H1 (cell line): ENCODE results near the gene VSTM2L. TPM values are rescaled to one million over a fixed set of nuclear protein-coding genes. Genes with fewer than 3 reads are reported as not detected.

Experiments used
- CTCF ChIA-PET: fragments of 300-600 bp; sonication (Branson Sonifier 250); formaldehyde crosslinking; loops from one replicate; lab custom pipeline; 2021; ENCODE audit not compliant: partially characterized antibody; lab: Charles Lee
- POLR2A ChIA-PET: fragments of 300-600 bp; sonication (Branson Sonifier 250); formaldehyde crosslinking; loops from one replicate; lab custom pipeline; 2021; ENCODE audit warnings: inconsistent platforms; ENCODE audit not compliant: partially characterized antibody; lab: Charles Lee
- DNase-seq, 2 experiments: peaks; one replicate each; pipeline versions ENCODE4 v3.0.0 to v3.0.0-alpha.2; 2010 to 2022; ENCODE audit warnings: low spot score in 2 of 2, low read depth in 1 of 2, mixed read lengths in 1 of 2
- FAIRE-seq: peaks from 2 replicates; lab custom pipeline; 2011; peaks lifted over from hg19 to GRCh38; lab: Jason Lieb, UNC
- H2AFZ ChIP-seq: 2 replicates; pipeline ENCODE4 v1.8.1; 2012; ENCODE audit warnings: low read length, inconsistent platforms
- H2AK5ac ChIP-seq: 2 replicates; pipeline ENCODE4 v1.6.1; 2013; ENCODE audit warnings: low read depth, low read length
- H2BK120ac ChIP-seq: replicated peaks from 2 replicates; pipeline ENCODE3; 2013; ENCODE audit warnings: low read depth, low read length, inconsistent platforms
- H2BK12ac ChIP-seq: 2 replicates; pipeline ENCODE4 v1.6.1; 2013; ENCODE audit warnings: low read depth, low read length
- H2BK15ac ChIP-seq: 2 replicates; pipeline ENCODE4 v1.6.1; 2013; ENCODE audit warnings: low read length
- H2BK20ac ChIP-seq: 2 replicates; pipeline ENCODE4 v1.6.1; 2013; ENCODE audit warnings: low read length
- H2BK5ac ChIP-seq: 2 replicates; pipeline ENCODE4 v1.6.1; 2013; ENCODE audit warnings: low read depth, low read length
- H3K14ac ChIP-seq: 2 replicates; pipeline ENCODE4 v1.6.1; 2013; ENCODE audit warnings: inconsistent platforms; ENCODE audit not compliant: insufficient read length
- H3K18ac ChIP-seq: 2 replicates; pipeline ENCODE4 v1.6.1; 2013; ENCODE audit warnings: low read length; ENCODE audit errors: extremely low read depth
- H3K23ac ChIP-seq: 2 replicates; pipeline ENCODE4 v1.6.1; 2013; ENCODE audit warnings: inconsistent platforms; ENCODE audit not compliant: insufficient read length
- H3K23me2 ChIP-seq: 2 replicates; pipeline ENCODE4 v1.6.1; 2013; ENCODE audit warnings: low read depth, low read length
- H3K27ac ChIP-seq: 2 replicates; pipeline ENCODE4 v1.6.1; 2011; ENCODE audit warnings: low read depth, low read length, inconsistent platforms
- H3K27me3 ChIP-seq, 4 experiments: replicated peaks in 1 of 4; 1 replicate in 1 of 4; 2 replicates in 3 of 4; pipeline versions ENCODE4 v1.6.1 to v1.8.1; 2011 to 2013; ENCODE audit warnings: low read length in 3 of 4, mild to moderate bottlenecking in 3 of 4, inconsistent platforms in 2 of 4, mixed read lengths in 2 of 4, moderate library complexity in 1 of 4; ENCODE audit not compliant: control insufficient read depth in 3 of 4, insufficient read depth in 3 of 4; ENCODE audit errors: extremely low read depth in 1 of 4
- H3K36me3 ChIP-seq, 4 experiments: 2 replicates each; pipeline versions ENCODE4 v1.6.1 to v1.8.1; 2011 to 2013; ENCODE audit warnings: mild to moderate bottlenecking in 4 of 4, low read length in 3 of 4, moderate library complexity in 2 of 4, control low read depth in 1 of 4, inconsistent platforms in 1 of 4; ENCODE audit not compliant: insufficient read depth in 4 of 4, control insufficient read depth in 2 of 4
- H3K4ac ChIP-seq: replicated peaks from 2 replicates; pipeline ENCODE3; 2013; ENCODE audit warnings: low read length, low read depth, mixed read lengths, inconsistent platforms; ENCODE audit not compliant: insufficient read length
- H3K4me1 ChIP-seq, 4 experiments: replicated peaks in 1 of 4; 1 replicate in 1 of 4; 2 replicates in 3 of 4; pipeline versions ENCODE4 v1.6.1 to v1.8.1; 2011 to 2013; ENCODE audit warnings: low read length in 3 of 4, inconsistent platforms in 2 of 4, mixed read lengths in 1 of 4; ENCODE audit not compliant: insufficient read depth in 4 of 4, control insufficient read depth in 3 of 4
- H3K4me2 ChIP-seq, 2 experiments: 2 replicates each; pipeline versions ENCODE4 v1.6.1 to v1.8.1; 2011 to 2013; ENCODE audit warnings: low read depth in 2 of 2, low read length in 2 of 2, control low read depth in 1 of 2, inconsistent platforms in 1 of 2, mild to moderate bottlenecking in 1 of 2; ENCODE audit not compliant: insufficient read depth in 1 of 2
- H3K4me3 ChIP-seq, 4 experiments: fragments of 200-600, 300-600 bp in 1 of 4; sonication (generic), shearing (Covaris generic), sonication (Bioruptor Twin) in 1 of 4; 2 replicates each; pipeline versions ENCODE4 v1.5.1 to v1.8.1; 2011 to 2016; ENCODE audit warnings: low read length in 4 of 4, low read depth in 3 of 4, control low read depth in 2 of 4, inconsistent platforms in 2 of 4, mild to moderate bottlenecking in 2 of 4, mixed read lengths in 1 of 4, moderate library complexity in 1 of 4; ENCODE audit not compliant: insufficient read depth in 2 of 4; ENCODE audit errors: extremely low read depth in 1 of 4
- H3K56ac ChIP-seq: replicated peaks from 2 replicates; pipeline ENCODE3; 2013; ENCODE audit warnings: low read depth, mild to moderate bottlenecking, mixed read lengths, low read length, inconsistent platforms; ENCODE audit not compliant: insufficient read length
- H3K79me1 ChIP-seq: 2 replicates; pipeline ENCODE4 v1.6.1; 2013; ENCODE audit warnings: low read depth, low read length, control low read depth
- H3K79me2 ChIP-seq, 2 experiments: 2 replicates each; pipeline versions ENCODE4 v1.6.1 to v1.8.1; 2012 to 2013; ENCODE audit warnings: low read length in 2 of 2, mild to moderate bottlenecking in 2 of 2, inconsistent platforms in 1 of 2; ENCODE audit not compliant: insufficient read depth in 2 of 2, control insufficient read depth in 1 of 2
- H3K9ac ChIP-seq, 4 experiments: replicated peaks in 1 of 4; 1 replicate in 1 of 4; 2 replicates in 3 of 4; pipeline versions ENCODE4 v1.6.1 to v1.8.1; 2011 to 2013; ENCODE audit warnings: low read depth in 3 of 4, low read length in 3 of 4, control low read depth in 2 of 4, mild to moderate bottlenecking in 2 of 4, moderate library complexity in 2 of 4, inconsistent platforms in 1 of 4; ENCODE audit errors: extremely low read depth in 1 of 4
- H3K9me3 ChIP-seq, 2 experiments: 2 replicates each; pipeline versions ENCODE4 v1.6.1 to v1.8.1; 2012 to 2013; ENCODE audit warnings: mild to moderate bottlenecking in 2 of 2, moderate library complexity in 2 of 2, control low read depth in 1 of 2, inconsistent platforms in 1 of 2, low read depth in 1 of 2, low read length in 1 of 2, mixed read lengths in 1 of 2; ENCODE audit not compliant: insufficient read depth in 2 of 2
- H4K20me1 ChIP-seq, 2 experiments: replicated peaks in 1 of 2; 2 replicates each; pipeline versions ENCODE3 to v1.8.1; 2011 to 2013; ENCODE audit warnings: inconsistent platforms in 2 of 2, low read length in 2 of 2, mild to moderate bottlenecking in 1 of 2; ENCODE audit not compliant: insufficient read depth in 2 of 2, control insufficient read depth in 1 of 2
- H4K5ac ChIP-seq: 2 replicates; pipeline ENCODE4 v1.6.1; 2013; ENCODE audit warnings: low read length, low read depth, mixed read lengths, inconsistent platforms; ENCODE audit not compliant: insufficient read length
- H4K8ac ChIP-seq: 2 replicates; pipeline ENCODE4 v1.8.0; 2013; ENCODE audit warnings: mild to moderate bottlenecking, moderate library complexity, low read length, inconsistent platforms; ENCODE audit not compliant: insufficient read depth; ENCODE audit errors: extremely low read depth
- H4K91ac ChIP-seq: replicated peaks from 2 replicates; pipeline ENCODE3; 2013; ENCODE audit warnings: low read length, mixed read lengths, inconsistent platforms; ENCODE audit not compliant: insufficient read length
- CBX5 ChIP-seq: fragments of 300-800, 300-1000 bp; sonication (generic); IDR thresholded peaks from 2 replicates; pipeline ENCODE4 v1.7.1; 2016; ENCODE audit warnings: antibody characterized with exemption, low read length, low read depth
- CREB1 ChIP-seq: IDR thresholded peaks from 2 replicates; pipeline ENCODE4 v1.6.1; 2012; ENCODE audit warnings: inconsistent platforms
- CTBP2 ChIP-seq: IDR thresholded peaks from 2 replicates; pipeline ENCODE4 v1.7.0; 2011; ENCODE audit warnings: borderline replicate concordance, mild to moderate bottlenecking, moderate library complexity, mixed read lengths, low read length; ENCODE audit not compliant: insufficient read depth, insufficient read length
- EGR1 ChIP-seq: IDR thresholded peaks from 2 replicates; pipeline ENCODE4 v1.6.1; 2011; ENCODE audit warnings: low read depth, low read length, borderline replicate concordance
- PHF8 ChIP-seq: fragments of 200-600 bp; sonication (generic); conservative IDR thresholded peaks from 2 replicates; pipeline ENCODE4 v1.7.1; 2012; ENCODE audit warnings: low read depth, mild to moderate bottlenecking, inconsistent platforms, low read length, moderate library complexity
- RAD21 ChIP-seq, 2 experiments: IDR thresholded peaks in 1 of 2; conservative IDR thresholded peaks in 1 of 2; 2 replicates each; pipeline ENCODE4 v1.6.1; 2011; ENCODE audit warnings: low read depth in 2 of 2, low read length in 2 of 2, improper control_type of control experiment in 1 of 2, inconsistent platforms in 1 of 2, mild to moderate bottlenecking in 1 of 2, moderate library complexity in 1 of 2
- RNF2 ChIP-seq: fragments of 200-900, 300-1000 bp; sonication (generic); IDR thresholded peaks from 2 replicates; pipeline ENCODE4 v1.7.1; 2016; ENCODE audit warnings: borderline replicate concordance, low read depth, mild to moderate bottlenecking, antibody characterized with exemption, low read length; ENCODE audit not compliant: poor library complexity, severe bottlenecking; ENCODE audit errors: missing control alignments
- SIRT6 ChIP-seq: IDR thresholded peaks from one replicate; pipeline ENCODE4 v1.7.1; 2012; ENCODE audit warnings: low read length, inconsistent platforms
- SP1 ChIP-seq: IDR thresholded peaks from 2 replicates; pipeline ENCODE4 v1.6.1; 2011; ENCODE audit warnings: low read depth, low read length
- WGBS, 2 experiments: shearing (Covaris generic) in 1 of 2; methylation state at CpG; one replicate each; pipeline versions ENCODE4 v1.1.6 to v1.1.7; 2013 to 2015; ENCODE audit warnings: low lambda C conversion rate in 2 of 2, mixed read lengths in 2 of 2, inconsistent platforms in 1 of 2, low coverage in 1 of 2, missing lambda C conversion rate in 1 of 2; ENCODE audit not compliant: insufficient replicate concordance in 2 of 2, insufficient coverage in 1 of 2, insufficient read length in 1 of 2; ENCODE audit errors: extremely low coverage in 1 of 2, missing lambda C conversion rate in 1 of 2; 5-methylcytosine and 5-hydroxymethylcytosine counted together
- polyA plus RNA-seq, 7 experiments: library from polyadenylated mRNA; depleted of rRNA in 3 of 7; stranded (reverse) in 5 of 7; unstranded in 2 of 7; fragments of >200 nt in 5 of 7; fragments of 200-250 nt in 2 of 7; gene quantifications; 1 replicate in 5 of 7; 2 replicates in 1 of 7; 4 replicates in 1 of 7; pipeline versions ENCODE4 v1.2.1 to v1.2.3, GENCODE V29; 2011 to 2013; ENCODE audit warnings: missing spikeins in 2 of 7, mixed read lengths in 2 of 7
- total RNA-seq: library from RNA; stranded (reverse); fragmentation: NEBNext Ultra II Directional; extraction: Animal tissue kit (Norgen Biotek cat#: 25700); gene quantifications from 2 replicates; pipeline ENCODE4 v1.2.1, GENCODE V29; 2021

The VSTM2L gene
- total and polyA plus RNA-seq, 2 of the 8 experiments (the other 6 are each of a cell fraction or from before 2014, with no cell fraction given): 1.3 to 3.2 TPM

DNA sequence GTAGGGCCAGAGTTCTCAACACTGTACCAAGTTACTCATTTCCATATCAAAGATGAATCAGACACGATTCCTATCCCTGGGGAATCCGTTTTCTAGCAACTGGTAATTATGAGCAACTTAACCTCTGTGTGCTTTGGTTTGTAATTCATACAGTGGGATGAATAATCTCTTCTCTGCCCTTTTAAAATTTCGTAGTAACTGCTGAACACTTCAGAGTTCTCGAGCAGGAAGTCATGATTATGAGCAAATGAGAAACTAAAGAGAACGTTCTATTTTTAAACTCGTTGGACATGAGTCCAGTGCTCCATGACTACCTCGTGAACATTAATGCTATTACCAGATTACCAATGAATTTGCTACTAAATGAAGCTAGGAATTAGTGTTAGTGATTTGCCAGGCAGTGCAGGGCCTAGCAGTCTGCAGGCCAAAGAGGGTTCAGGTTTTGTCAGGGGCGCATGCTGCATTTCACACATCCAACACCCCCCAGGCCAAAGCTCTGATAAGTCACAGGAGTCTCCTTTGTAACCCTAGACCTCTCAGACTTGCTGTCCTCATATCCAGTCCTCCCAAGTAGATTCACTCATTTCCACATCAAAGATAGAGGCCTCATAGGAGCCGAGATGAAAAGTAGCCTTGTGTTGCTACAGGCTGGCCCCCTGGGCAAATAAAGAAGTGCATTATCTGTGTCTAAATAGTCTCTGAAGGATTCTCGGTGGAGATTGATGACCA lies 45.8 kb upstream of the VSTM2L start:
- H2AK5ac ChIP-seq: no peak overlapping the region
- no peak overlapping the region for H2BK12ac ChIP-seq
- no peak overlapping the region for H3K27ac ChIP-seq
- no peaks in the 10 kb centered on the region for H3K27me3 ChIP-seq
- H2BK20ac ChIP-seq: no peak overlapping the region
- no peaks in the 10 kb centered on the region for H3K9me3 ChIP-seq
- H3K56ac ChIP-seq: no peak overlapping the region
- no peak overlapping the region for H3K4me3 ChIP-seq
- H4K5ac ChIP-seq: no peak overlapping the region
- H4K91ac ChIP-seq: no peak overlapping the region
- H2BK15ac ChIP-seq: no peak overlapping the region
- H4K8ac ChIP-seq: no peak overlapping the region
- H3K79me2 ChIP-seq: no peaks in the 10 kb centered on the region
- ChIA-PET POLR2A (no interaction called here), CTCF (interaction anchor here (0.9 to 1.7 kb wide), 2 partner anchors 15 kb away, joined by 3 to 5 read pairs; no protein-coding TSS in a partner anchor)
- H3K23me2 ChIP-seq: no peaks in the 10 kb centered on the region
- H3K36me3 ChIP-seq: peaks cover 0 to 10% (median 3%) of the 10 kb centered on the region in 4 experiments; a peak in 3 of 8 replicates
- H3K4me2 ChIP-seq: no peak overlapping the region
- 83% methylated on average over 10 of the region's 10 CpGs; no CpG with 5 or more reads in 1 of the 2 experiments for WGBS, 2 experiments
- H3K79me1 ChIP-seq: no peaks in the 10 kb centered on the region
- H2BK120ac ChIP-seq: no peak overlapping the region
- H2AFZ ChIP-seq: no peak overlapping the region
- no peak overlapping the region for H3K18ac ChIP-seq
- no peaks in the 10 kb centered on the region for H3K4me1 ChIP-seq
- no peak overlapping the region for H3K14ac ChIP-seq
- no peak overlapping the region for H3K9ac ChIP-seq
- no peak overlapping the region for H2BK5ac ChIP-seq
- no peak overlapping the region for H3K23ac ChIP-seq
- DNase-seq (no peak), FAIRE-seq (no peak)
- no peaks in the 10 kb centered on the region for H4K20me1 ChIP-seq
- H3K4ac ChIP-seq: no peak overlapping the region
- no peak for TF ChIP-seq CBX5
- TF ChIP-seq CREB1: no peak
- TF ChIP-seq CTBP2: no peak
- no peak for TF ChIP-seq PHF8
- no peak for TF ChIP-seq RNF2
- no peak for TF ChIP-seq SP1
- TF ChIP-seq EGR1: no peak
- TF ChIP-seq RAD21 (IDR thresholded peaks at IDR 0.05 in 1 of 2, conservative IDR thresholded peaks at IDR 0.05 in 1 of 2; ENCODE audit: low read depth in 2 of 2, low read length in 2 of 2): no peak
- no peak for TF ChIP-seq SIRT6
